Measurements from ENCODE around the gene DROSHA.

DNA sequence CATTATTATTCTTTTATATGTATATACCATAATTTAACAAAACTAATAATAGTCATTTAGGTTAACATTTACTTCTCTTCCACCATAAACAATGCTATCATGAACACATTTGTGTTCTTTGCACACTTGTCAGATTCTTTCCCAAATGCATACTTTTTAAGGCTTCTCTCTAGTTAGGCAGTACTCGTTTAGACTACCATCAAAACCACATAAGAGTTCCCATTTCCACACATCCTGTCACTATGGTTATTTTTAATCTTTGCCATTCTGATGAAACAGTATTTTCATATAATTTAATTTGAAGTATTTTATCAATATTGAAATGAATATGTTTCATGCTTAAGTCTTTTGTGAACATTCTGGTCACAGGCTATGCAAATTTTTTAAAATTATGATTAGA, 15.1 kb downstream of the DROSHA start:
- TF ChIP-seq, protein P1, sequence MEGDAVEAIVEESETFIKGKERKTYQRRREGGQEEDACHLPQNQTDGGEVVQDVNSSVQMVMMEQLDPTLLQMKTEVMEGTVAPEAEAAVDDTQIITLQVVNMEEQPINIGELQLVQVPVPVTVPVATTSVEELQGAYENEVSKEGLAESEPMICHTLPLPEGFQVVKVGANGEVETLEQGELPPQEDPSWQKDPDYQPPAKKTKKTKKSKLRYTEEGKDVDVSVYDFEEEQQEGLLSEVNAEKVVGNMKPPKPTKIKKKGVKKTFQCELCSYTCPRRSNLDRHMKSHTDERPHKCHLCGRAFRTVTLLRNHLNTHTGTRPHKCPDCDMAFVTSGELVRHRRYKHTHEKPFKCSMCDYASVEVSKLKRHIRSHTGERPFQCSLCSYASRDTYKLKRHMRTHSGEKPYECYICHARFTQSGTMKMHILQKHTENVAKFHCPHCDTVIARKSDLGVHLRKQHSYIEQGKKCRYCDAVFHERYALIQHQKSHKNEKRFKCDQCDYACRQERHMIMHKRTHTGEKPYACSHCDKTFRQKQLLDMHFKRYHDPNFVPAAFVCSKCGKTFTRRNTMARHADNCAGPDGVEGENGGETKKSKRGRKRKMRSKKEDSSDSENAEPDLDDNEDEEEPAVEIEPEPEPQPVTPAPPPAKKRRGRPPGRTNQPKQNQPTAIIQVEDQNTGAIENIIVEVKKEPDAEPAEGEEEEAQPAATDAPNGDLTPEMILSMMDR (IDR thresholded peaks at IDR 0.05; ENCODE audit: low read depth, low read length, poor library complexity, severe bottlenecking) = no peak
- TF ChIP-seq EZH2phosphoT487 (IDR thresholded peaks at IDR 0.05; ENCODE audit: borderline replicate concordance, low read length) = no peak
